ENCODE measurements around the gene SNRPA1. TPM values are rescaled to one million over a fixed set of nuclear protein-coding genes. Genes with fewer than 3 reads are reported as not detected.

The SNRPA1 gene
- polyA plus RNA-seq, 3 donors, result 57.3 to 63.6 (median 61.5) TPM

GRCh38 chr15:101244036-101244781, 50.8 kb downstream of the SNRPA1 start:
- no peak for DNase-seq (ENCODE audit: low read depth in 3 of 3, low spot score in 2 of 3)

- DNase-seq (ENCODE audit: low read depth in 3 of 3, low spot score in 2 of 3), result no peak
Observed at GRCh38 chr15:101243420-101243819, 51.6 kb downstream of the SNRPA1 start.

- DNase-seq (ENCODE audit: low read depth in 3 of 3, low spot score in 2 of 3), result no peak
Observed at GRCh38 chr15:101242999-101243336, 52.1 kb downstream of the SNRPA1 start.

DNA sequence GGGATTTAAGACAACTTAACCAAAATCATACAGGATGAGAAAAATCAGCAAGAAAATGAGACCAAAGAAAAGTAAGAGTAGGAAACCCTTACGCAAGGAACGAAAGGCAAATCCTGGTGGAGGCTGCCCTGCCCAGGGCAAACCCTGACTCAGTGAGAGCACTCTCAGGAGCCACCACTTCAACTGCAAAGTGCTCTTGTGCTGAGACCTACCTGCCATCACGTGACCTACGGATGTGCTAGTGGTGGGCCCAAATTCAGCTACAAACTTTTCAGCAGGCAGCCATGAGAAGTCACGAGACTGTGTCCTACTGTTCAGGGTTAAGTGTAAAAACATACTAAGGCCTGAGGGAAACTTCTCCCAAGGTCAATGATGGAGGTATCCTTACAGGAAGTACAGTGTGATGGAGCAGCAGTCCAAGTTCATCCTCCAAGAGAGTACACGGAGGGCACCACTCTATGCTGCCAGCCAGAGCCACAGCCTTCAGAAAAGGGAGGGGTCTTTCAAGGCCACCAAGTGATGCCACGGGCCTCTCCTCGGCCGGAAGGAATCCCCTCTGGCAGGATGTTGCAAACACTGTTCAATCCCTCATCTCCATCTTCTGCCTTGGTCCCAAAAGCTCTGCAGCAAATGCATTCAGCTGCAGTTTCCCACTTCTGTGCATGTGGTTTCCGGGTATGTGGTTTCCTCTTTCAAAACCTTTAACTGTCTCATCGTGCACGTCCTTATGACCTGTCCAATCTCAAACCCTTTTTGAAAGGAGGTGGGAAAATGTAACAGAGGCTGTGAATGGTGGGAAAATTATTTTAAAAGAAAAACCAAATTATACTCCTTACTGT, 52.7 kb downstream of the SNRPA1 start:
- DNase-seq (ENCODE audit: low read depth in 3 of 3, low spot score in 2 of 3), result no peak

- no peak for DNase-seq (ENCODE audit: low read depth in 3 of 3, low spot score in 2 of 3)
Observed at GRCh38 chr15:101240358-101240757, 54.7 kb downstream of the SNRPA1 start.

DNA sequence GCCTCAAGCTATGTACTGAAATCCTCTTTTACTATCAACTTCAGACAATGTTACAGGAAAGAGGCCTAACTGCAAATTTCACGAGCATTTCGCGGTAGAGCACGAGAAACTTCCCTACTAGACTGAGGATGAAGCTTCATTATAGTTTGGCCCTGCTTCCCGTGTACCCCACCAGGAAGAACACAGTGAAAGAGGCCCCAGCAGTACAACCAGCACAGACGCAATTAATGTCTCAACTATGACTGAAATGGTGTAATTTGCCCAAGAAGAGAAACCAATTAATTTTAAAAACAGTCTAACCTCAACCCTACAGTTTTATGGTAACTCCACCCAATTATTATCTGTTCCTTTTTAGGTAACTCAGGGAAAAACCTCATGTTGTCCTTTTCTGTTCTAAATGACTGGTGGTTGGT, 55.3 kb downstream of the SNRPA1 start:
- no peak for DNase-seq (ENCODE audit: low read depth in 3 of 3, low spot score in 2 of 3)

DNA sequence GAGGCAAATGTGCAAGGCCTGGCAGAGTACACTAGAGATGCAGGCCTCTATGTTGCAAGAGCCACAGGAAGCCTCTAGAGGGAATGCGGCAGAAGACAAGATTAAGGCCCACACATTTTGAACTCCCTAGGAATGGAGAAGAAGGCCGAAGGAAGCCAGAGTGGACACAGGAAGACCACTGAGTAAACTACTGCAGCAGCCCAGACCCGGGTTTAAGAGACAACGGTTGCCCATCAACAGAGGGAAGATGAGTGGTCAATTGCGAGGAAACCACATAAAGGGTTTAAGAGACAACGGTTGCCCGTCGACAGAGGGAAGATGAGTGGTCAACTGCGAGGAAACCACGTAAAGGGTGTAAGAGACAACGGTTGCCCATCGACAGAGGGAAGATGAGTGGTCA, 57.8 kb downstream of the SNRPA1 start:
- DNase-seq (ENCODE audit: low read depth in 3 of 3, low spot score in 2 of 3), result no peak

- DNase-seq (ENCODE audit: low read depth in 3 of 3, low spot score in 2 of 3), result no peak
Observed at GRCh38 chr15:101233651-101234280, 61.3 kb downstream of the SNRPA1 start.

- DNase-seq (ENCODE audit: low read depth in 3 of 3, low spot score in 2 of 3), result no peak
Observed at GRCh38 chr15:101232677-101233076, 62.4 kb downstream of the SNRPA1 start.

Other genes with a start within 250 kb of the SNRPA1 start
- gene CHSY1, start 43.2 kb downstream of the SNRPA1 start, polyA plus RNA-seq (ENCODE audit: insufficient read length in 3 of 3), result 10 to 100 TPM; 45.6 to 52.3 (median 50.9) TPM
- 10 to 100 TPM; 70.8 to 71.8 (median 71.0) TPM for gene SELENOS, start 17.8 kb downstream of the SNRPA1 start, polyA plus RNA-seq (ENCODE audit: insufficient read length in 3 of 3)
- gene PCSK6, start 194.5 kb upstream of the SNRPA1 start, polyA plus RNA-seq (ENCODE audit: insufficient read length in 3 of 3), result 1 to 10 TPM; 6.5 to 9.2 (median 7.3) TPM